ENCODE data around the gene L2HGDH.

GRCh38 chr14:50344876-50345563, 33.0 kb upstream of the L2HGDH start:
- TF ChIP-seq CTCF (IDR thresholded peaks at IDR 0.05 in 4 of 5, conservative IDR thresholded peaks at IDR 0.05 in 1 of 5) (no peak), POLR2A (IDR thresholded peaks at IDR 0.05) (no peak)

All from gastrocnemius medialis (tissue), 4 donors.